ENCODE results near the gene ADAM10. TPM values are rescaled to one million over a fixed set of nuclear protein-coding genes. Genes with fewer than 3 reads are reported as not detected.

The ADAM10 gene
- total and polyA plus RNA-seq, 2 of the 8 experiments (the other 6 are each of a cell fraction or from before 2014, with no cell fraction given) = 46.5 to 163 TPM

GRCh38 chr15:58576657-58577056, 172.8 kb downstream of the ADAM10 start (continued):
- TF ChIP-seq EP300 (IDR thresholded peaks at IDR 0.05; ENCODE audit: borderline replicate concordance in 1 of 2, low read depth in 2 of 2, low read length in 2 of 2) = no peak
- TF ChIP-seq TEAD4 (IDR thresholded peaks at IDR 0.05; ENCODE audit: low read depth, low read length) = no peak

Data from H1 (cell line).